Calu3 (cell line): ENCODE results near the gene POFUT1. TPM values are rescaled to one million over a fixed set of nuclear protein-coding genes. Genes with fewer than 3 reads are reported as not detected.

Experiments
- BruUV-seq: library from RNA; stranded (reverse); fragments of 400-500 nt; replicated peaks from 2 replicates; lab custom pipeline; 2021; lab: Mats Ljungman, UMichigan
- CTCF ChIA-PET: fragments of 300-600 bp; sonication (Branson Sonifier 250); formaldehyde crosslinking; loops from one replicate; lab custom pipeline; 2022; ENCODE audit warnings: antibody characterized with exemption; lab: Charles Lee
- DNase-seq: peaks from one replicate; pipeline ENCODE4 v3.0.0; 2022
- H3K27ac Mint-ChIP-seq: one replicate; pipeline ENCODE4 v1.8.0; 2022; ENCODE audit warnings: mixed read lengths; ENCODE audit not compliant: unreplicated experiment
- H3K27me3 Mint-ChIP-seq: one replicate; pipeline ENCODE4 v1.8.0; 2022; ENCODE audit warnings: mixed read lengths; ENCODE audit not compliant: unreplicated experiment
- H3K36me3 Mint-ChIP-seq: one replicate; pipeline ENCODE4 v1.8.0; 2022; ENCODE audit warnings: mild to moderate bottlenecking, moderate library complexity, mixed read lengths; ENCODE audit not compliant: insufficient read depth, unreplicated experiment
- H3K4me1 Mint-ChIP-seq: one replicate; pipeline ENCODE4 v1.8.0; 2022; ENCODE audit warnings: mild to moderate bottlenecking, low read depth, mixed read lengths; ENCODE audit not compliant: unreplicated experiment
- H3K4me3 Mint-ChIP-seq: one replicate; pipeline ENCODE4 v1.8.0; 2022; ENCODE audit warnings: mild to moderate bottlenecking, low read depth, moderate library complexity, mixed read lengths; ENCODE audit not compliant: unreplicated experiment
- H3K9me3 Mint-ChIP-seq: one replicate; pipeline ENCODE4 v1.8.0; 2022; ENCODE audit warnings: low read depth, mixed read lengths; ENCODE audit not compliant: unreplicated experiment
- CTCF ChIP-seq: fragments of 200-600 bp; IDR thresholded peaks from one replicate; pipeline ENCODE4 v1.8.0; 2022; ENCODE audit warnings: antibody characterized with exemption; ENCODE audit not compliant: unreplicated experiment
- intact Hi-C: fragments of 100-400 bp; cut with micrococcal nuclease; formaldehyde crosslinking; loops from one replicate; pipeline ENCODE4 v1.10.0; 2022; ENCODE audit not compliant: unreplicated experiment
- total RNA-seq: library from RNA; stranded (reverse); gene quantifications from 2 replicates; pipeline ENCODE4 v1.2.3, GENCODE V29; 2022

POFUT1 gene
- total RNA-seq, 1 experiment from 2014 or later = 87.3 TPM

- Mint-ChIP-seq H3K27ac (no peak overlapping the region), H3K9me3 (no peaks in the 10 kb centered on the region), H3K36me3 (peaks cover 45% of the 10 kb centered on the region), H3K4me3 (no peak overlapping the region), H3K4me1 (peaks cover 2% of the 10 kb centered on the region), H3K27me3 (no peaks in the 10 kb centered on the region)
- no peak for DNase-seq
- intact Hi-C loops = no loop called here
- CTCF ChIA-PET = no interaction called here
- TF ChIP-seq CTCF = no peak
- no TSS peak for BruUV-seq
These were observed 8.7 kb upstream of the POFUT1 start for GRCh38 chr20:32199006-32199405.

DNA sequence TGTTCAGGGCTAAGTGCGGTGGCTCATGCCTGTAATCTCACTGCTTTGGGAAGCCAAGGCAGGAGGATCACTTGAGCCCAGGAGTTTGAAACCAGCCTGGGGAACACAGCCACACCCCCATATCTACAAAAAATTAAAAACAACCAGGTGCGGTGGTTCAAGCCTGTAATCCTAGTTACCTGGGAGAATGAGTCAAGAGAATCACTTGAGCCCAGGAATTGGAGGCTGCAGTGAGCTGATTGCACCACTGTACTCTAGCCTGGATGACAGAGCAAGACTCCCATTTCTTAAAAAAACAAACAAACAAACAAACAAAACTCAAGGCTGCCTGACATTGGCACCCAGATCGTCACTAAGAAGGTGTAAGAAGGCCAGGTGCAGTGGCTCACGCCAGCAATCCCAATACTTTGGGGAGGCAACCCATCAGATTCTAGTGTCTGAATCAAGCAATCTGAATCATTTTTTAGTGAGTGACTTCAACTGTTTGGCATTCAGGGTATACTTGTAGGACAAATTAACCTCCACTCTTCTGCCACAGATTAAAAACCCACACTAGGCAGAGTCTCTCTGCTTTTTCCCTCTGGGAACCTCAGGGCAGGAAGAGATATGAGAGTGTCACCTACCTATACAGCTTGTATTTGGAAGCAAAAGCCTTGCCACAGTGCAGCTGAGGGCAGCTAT, 6.2 kb upstream of the POFUT1 start:
- Mint-ChIP-seq H3K4me3 (no peak overlapping the region), H3K9me3 (no peaks in the 10 kb centered on the region), H3K27ac (no peak overlapping the region), H3K27me3 (no peaks in the 10 kb centered on the region), H3K36me3 (peaks cover 49% of the 10 kb centered on the region), H3K4me1 (peaks cover 26% of the 10 kb centered on the region)
- no TSS peak for BruUV-seq
- CTCF ChIA-PET = interaction anchor here (0.6 kb wide), 1 partner anchor 41 kb away, joined by 4 read pairs; no protein-coding TSS in a partner anchor
- intact Hi-C loops = no loop called here
- DNase-seq = no peak
- TF ChIP-seq CTCF = no peak

- BruUV-seq = no TSS peak
- peaks cover 30% of the 10 kb centered on the region for H3K4me1 Mint-ChIP-seq
- CTCF ChIA-PET = interaction anchor here (0.6 kb wide), 1 partner anchor 41 kb away, joined by 4 read pairs; no protein-coding TSS in a partner anchor
- no peak overlapping the region for H3K4me3 Mint-ChIP-seq
- peaks cover 49% of the 10 kb centered on the region for H3K36me3 Mint-ChIP-seq
- DNase-seq = no peak
- H3K27me3 Mint-ChIP-seq = no peaks in the 10 kb centered on the region
- H3K27ac Mint-ChIP-seq = no peak overlapping the region
- intact Hi-C loops = no loop called here
- TF ChIP-seq CTCF = no peak
- H3K9me3 Mint-ChIP-seq = no peaks in the 10 kb centered on the region
These were observed 5.7 kb upstream of the POFUT1 start for GRCh38 chr20:32201977-32202363.

GRCh38 chr20:32203356-32204204, 4.1 kb upstream of the POFUT1 start:
- CTCF ChIA-PET = no interaction called here
- Mint-ChIP-seq H3K27ac (no peak overlapping the region), H3K9me3 (no peaks in the 10 kb centered on the region), H3K4me3 (no peak overlapping the region), H3K4me1 (peaks cover 33% of the 10 kb centered on the region), H3K27me3 (no peaks in the 10 kb centered on the region), H3K36me3 (peaks cover 55% of the 10 kb centered on the region)
- no peak for DNase-seq
- BruUV-seq = no TSS peak
- intact Hi-C loops = no loop called here
- no peak for TF ChIP-seq CTCF
